Right kidney (tissue), 1 donor: Measurements from ENCODE around the gene PRKG1.
A peak's percentile ranks its signal among the peaks of the same experiment; 100 is the strongest.

Experiments
- DNase-seq: peaks from one replicate; pipeline ENCODE4 v3.0.0-alpha.2; 2016

PRKG1 gene

DNA sequence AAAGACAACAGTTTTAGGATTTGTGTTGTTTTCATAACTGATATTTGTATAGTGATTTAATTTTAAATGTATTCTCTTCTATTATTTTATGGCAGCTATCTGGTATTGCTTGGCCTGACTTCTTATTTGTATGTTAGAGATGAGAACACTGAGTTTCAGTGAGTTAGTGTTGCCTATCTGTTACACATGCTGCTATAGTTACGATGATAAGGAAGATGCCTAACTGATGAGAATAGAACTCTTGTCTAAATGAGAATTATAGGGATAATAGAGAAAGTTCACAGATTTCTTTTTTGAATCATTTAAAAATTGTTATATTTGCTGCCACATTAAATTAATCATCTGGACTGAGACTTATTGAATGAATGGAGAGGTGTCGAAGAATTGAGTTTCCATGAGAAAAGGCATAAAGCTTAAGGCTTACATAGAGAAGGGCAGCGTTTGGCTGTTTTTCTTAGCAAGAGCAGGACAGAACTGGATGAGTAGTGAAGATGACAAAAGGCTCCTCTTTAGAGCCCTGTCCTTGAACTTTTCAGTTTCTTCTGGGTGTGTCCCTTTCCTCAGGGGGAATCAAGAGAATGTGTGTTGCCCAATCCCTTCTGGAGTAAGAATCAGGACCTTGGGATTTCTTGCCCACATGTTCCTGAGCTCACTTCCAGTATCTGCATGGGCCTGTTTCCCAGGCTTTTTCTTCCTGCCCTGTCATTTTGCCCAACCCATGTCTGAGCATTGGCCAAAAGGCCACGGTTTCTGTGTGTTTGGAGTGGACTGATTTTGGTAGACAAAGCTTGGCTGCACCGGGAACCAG, 820.7 kb downstream of the PRKG1 start:
- no peak for DNase-seq

DNA sequence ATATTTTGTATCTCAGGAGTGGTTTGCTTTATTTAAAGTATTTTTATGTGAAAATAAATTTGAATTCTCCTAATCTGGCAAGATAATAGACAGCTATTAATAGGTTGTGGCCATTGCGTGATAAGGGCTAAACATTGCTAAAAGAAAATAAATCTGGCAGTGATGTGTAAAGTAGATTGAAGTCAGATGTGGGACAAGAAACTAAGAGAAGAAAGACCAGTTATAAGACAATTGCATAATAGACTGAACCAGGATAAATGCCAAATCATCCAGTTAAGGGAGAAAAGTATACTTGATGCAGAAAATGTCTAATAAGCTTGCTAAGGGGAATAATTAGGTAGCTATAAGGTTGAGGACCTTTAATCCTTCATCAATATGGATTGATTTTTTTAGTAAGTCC, 822.6 kb downstream of the PRKG1 start:
- DNase-seq, result no peak

DNA sequence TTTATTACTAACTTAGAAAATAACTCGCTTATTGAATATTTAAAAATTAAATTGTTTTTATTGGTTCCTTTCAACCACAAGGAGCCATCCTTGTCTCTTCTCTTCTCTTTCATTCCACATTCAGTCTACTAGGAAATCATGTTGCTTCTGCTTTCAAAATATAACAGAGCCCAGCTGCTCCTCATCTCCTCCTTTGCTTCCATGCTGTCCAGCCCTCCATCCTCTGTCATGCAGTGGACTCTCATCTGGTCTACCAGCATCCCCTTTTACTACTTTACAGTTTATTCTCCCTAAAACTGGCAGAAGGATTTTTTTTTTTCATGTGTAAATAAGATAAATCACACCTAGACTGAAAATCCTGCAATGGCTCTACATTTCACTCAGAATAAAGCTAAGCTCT, 823.3 kb downstream of the PRKG1 start:
- DNase-seq, result no peak

DNA sequence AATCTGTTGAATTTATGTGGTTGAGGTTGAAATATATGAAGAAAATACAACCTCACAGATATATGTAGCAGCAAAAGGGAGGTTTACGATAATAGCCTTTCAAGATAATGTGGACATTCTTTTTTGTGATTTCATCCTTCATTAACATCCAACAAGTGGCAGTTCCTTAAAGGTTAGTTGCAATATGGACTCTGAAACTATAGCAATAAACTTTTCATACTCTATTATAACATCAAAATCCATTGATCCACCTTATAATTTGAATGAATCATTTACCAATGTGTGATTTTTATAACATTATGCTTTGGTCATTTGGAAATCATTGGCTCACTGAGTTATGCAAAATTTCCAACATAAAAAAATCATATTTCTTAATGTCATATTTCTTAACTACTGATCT, 825.9 kb downstream of the PRKG1 start:
- no peak for DNase-seq

DNA sequence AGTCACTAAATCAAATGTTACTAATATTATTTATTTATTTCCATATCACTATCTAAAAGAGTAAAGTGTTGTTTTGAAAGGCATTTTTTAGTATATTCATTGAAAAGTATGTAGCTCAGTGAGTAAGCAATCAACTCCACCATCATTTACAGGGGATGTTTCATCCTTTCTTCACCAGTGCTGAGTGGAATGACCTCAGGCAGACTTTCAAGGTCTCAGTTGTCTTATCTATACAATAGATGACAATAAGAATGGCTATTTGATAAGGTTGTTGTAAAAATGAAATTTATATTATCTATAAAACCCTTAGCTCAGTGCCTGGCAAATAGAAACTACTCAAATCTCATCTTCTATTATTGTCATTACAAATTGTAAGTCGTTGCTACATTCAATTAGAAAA, 829.4 kb downstream of the PRKG1 start:
- DNase-seq, result no peak

DNA sequence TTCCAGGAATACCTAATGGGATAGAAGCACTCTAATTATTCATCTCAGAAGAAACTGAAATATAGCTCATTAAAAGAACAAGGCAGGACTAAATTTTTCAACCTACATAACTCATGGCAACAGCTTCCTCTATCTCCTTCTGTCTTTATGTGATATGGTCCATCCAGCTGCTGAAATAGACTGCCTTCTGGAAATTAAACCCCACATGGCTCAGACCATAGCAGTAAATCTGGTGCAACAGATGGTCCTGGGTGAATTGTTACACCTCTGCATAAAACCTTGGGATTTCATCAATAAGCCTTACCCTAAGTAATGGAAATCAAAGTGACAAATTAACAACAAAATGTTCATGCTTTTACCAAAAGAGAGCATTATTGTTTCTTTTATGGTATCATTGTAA, 830.7 kb downstream of the PRKG1 start:
- DNase-seq, result no peak

DNA sequence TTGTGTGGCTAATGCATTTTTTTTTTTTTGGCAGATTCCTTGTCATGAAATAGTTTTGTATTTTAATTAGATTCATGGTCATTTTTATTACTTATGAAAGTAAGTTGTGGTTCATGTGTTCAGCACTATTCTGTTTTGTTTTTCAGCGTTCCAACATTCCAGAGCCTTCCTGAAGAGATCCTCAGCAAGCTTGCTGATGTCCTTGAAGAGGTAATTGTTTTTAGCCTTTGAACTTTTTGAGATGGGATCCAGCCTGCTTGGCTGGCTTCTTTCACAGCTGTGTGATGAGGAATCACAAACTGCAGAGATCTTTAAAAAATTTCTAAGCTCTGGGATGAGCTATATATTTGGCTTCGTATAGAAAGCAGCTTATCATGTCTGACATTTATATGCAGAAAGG, 833.1 kb downstream of the PRKG1 start:
- no peak for DNase-seq

DNA sequence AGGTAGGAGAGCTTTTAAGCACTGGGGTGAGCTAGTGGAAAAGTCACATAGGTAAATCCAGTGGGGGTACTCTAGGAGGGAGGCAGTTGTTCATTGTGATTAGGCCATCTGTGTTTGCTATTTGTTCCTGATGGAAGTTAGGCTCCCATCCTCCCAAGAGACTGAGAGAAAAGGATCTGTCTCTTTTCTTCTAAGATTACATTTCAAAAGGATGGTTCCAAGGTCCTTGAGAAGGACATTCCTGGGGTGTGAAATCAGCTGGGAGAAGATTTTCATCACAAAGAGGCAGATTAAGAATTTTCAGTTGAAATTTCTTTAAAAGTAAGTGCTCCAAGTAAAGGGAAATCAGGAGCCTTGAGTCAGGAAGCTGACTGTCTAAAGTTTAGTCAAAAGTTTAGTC, 835.9 kb downstream of the PRKG1 start:
- no peak for DNase-seq

DNA sequence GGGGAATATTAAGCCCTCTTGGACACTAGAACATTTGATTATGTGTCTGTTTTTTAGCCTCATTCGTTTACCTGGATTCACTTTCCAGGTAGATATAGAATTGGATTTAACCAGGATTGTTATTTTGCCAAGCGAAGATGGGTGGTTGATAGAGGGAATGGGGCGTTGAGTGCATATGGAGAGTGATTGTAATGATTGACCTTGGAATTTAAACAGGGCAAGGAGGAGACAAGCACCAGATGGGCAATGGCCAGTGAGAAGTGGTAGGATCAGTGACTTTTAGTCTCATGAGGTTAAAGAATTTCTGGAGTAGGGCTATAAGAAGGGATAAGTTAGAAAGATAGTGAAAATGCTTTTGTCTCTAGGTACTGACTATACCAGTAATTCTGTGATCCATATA, 836.3 kb downstream of the PRKG1 start:
- DNase-seq, result no peak

DNA sequence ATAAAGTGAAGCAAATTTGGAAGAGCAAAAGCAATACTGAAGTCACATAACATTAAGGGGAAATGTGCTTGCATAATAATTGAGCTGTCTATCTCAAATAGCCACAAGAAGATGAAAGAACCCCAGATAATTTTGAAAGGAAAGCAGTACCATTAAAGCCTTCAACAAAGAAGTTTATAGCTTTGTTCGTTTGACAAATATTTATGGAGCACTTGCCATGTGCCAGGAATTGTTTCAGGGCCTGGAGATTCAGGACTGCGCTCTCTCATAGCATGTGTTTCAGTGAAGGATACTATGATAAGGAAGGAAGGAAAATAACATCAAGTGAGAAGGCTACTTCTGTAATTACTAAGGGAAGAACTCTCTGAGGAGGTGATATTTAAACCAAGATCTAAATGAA, 837.4 kb downstream of the PRKG1 start:
- no peak for DNase-seq

DNA sequence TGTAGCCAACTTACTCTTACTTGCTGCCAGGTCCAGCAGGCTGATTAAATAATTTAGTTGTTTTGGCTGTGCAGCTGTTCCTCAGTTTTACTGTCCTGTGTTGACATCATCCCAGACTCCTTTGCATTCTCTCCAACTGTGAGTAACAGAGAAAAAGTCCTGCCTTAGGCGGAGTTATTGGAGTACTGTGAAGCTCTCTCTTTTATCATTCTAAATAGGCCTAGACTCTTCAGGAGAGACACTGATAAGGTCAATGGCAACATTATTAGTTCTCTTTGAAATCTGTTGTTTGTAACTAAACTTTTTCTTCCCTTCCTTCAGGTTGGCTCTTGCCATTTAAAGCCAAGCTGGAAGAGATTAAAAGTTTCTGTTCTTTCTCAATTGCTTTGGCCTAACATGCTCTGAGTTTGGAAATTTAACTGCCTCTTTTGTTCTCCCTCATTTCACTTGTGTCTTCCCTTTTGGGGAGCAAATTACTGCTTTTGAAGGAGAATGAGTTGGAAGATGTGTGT, 840.8 kb downstream of the PRKG1 start:
- DNase-seq, result no peak

DNA sequence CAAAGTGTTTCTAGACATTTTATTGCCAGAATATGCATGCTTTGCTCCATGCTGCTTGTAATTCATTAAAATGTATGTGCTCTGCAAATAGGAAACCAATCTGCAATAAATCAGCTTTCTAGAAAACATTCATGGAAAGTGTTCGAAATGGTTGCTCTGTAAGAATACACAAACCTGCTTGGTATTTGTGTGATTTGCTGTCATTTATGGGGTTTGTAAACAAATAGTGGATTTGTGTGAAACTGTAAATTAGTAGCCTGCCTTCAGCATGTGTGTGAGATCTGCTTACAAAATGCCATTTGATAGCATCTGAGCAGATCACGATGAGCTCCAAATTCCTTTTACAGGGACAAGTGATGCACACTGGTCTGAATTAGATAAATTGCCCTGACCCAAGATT, 844.2 kb downstream of the PRKG1 start:
- peak; percentile 30 for DNase-seq

DNA sequence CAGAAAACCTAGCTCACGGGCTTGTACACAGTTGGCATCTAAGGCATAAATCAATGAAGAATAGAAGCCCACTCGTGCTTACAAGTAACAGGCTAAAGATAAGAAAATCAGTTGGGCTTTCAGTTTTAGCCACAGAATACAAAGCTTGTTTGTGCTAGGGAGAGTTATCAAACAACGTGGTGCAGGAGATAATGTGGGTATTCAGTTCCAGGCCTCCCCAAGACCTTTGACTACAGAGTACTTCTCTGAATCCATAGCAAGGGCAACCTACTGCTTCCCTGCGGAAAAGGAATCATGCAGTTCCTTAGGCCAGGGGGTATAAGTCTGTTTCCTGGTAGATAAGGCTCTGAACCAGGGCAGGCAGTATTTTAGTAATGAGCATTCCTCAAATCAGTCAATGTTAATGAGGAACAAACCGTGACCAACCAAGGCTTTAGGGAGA, 844.6 kb downstream of the PRKG1 start:
- no peak for DNase-seq

DNA sequence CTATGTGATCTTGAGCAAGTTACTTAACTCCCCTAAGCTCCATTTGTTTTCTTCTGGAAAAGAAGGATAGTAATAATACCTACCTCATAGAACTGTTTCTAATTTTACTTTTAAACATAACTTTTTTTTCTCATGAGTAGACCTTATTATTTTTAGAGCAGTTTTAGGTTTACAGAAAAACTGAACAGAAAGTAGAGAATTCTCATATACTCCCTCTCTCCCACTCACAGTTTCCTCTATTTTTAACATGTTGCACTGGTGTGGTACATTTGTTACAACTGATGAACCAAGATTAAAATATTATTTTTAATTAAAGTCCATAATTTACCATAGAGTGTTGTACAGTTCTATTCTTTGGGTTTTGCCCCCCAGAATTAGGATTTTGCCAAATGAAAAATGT, 846.4 kb downstream of the PRKG1 start:
- DNase-seq, result no peak

DNA sequence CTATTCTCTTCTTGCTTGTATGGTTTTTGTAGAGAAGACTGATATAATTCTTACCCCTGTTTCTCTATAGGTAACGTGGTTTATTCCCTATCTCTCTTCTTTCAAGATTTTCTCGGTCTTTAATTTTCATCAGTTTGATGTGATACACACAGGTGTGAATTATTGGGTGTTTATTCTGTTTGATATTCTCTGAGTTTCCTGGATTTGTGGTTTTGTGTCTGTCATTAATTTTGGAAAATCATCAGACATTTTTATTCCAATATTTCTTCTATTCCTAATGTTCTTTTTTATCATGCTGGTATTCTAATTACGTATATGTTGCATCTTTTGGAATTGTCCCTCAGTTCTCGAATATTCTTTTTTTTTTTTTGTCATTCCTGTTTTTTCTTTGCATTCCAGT, 850.1 kb downstream of the PRKG1 start:
- no peak for DNase-seq

DNA sequence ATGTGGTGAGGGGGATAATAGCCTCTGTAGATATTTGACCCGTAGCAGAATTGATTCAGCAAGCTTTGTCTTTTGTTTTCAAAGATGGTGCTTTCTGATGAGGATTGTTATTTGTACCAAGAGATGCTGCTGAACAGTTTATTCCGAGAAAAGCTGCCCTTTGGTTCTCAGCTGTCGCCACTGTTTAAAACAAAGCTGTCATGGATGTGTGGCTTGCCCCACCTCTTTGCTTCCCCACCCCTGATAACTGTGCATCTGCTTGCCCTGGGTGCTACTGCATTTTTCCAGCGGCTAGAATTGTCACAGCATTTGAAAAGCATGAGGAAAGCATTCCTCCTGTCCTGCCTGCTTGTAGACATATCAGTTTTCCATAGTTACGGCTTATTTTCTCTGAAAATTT, 852.0 kb downstream of the PRKG1 start:
- no peak for DNase-seq

DNA sequence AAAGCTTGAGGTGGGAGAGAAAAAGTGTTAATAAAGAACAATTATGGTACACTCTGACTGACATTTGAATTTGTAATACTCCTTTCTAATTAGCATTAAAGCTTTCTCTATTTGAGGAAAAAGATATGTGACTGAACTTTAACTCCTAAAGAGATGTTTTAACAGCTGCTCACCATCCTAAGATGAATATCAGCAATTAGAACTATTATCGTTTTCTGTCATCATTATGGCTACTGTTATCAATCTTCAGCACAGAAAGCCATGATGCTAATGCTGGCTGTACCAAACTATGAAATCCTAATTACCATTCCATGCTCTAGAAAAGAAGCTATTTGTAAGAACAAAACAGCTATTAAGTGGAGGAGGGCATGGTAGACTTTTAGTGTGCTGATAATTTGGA, 853.9 kb downstream of the PRKG1 start:
- no peak for DNase-seq

DNA sequence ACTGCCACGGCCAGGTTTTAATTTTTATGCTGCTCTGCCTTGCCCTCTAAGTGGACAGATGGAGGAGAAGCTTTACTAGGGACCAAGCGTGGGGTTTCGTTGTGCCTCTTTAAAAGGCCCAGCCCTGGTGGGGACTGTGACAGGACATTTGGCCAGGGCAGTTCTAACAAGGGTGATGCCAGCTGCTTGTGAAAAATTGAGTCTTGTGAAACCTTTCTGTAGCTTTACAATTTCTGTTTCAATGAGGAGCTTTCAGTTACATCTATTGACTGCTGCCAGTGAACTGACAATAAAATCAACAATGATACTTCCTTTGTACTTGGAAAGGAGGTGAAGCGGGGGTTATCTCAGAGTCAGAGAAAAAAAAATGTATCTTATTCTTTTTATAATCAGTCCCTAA, 858.2 kb downstream of the PRKG1 start:
- no peak for DNase-seq

DNA sequence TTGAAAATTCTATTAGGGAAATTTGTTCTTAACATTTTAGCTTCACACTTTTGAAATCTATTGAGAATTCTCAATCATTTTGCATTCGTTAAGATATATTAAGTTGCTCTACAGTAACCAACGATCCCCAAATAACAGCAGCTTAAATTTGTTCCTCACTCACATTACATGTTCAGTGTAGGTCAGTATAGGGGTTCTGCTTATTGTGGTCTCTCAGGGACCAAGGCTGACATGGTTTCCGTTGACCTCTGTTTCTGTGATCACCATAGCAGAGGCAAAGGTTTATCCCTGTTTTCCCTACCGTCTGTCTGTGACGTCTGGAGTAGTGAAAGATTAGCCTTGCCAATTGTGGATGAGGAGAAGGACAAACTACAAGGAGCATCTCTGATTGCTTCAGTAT, 860.1 kb downstream of the PRKG1 start:
- no peak for DNase-seq

DNA sequence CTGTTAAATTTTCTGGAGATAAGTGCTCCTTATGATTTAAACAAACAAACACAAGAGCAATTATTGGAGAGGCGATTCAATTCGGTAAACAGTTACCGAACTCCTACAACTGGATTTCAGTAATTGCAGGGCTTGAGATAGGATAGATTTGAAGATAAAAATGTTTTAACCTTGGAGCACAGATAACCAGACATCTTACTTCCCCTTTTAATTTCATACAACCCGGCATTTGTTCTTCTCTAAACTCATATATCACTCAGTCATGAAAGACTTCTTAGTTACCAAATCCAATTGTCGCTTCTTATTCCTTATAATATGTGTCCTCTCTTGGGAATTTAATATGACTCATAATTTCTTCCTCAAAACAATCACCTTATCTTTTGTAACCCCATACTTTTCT, 861.1 kb downstream of the PRKG1 start:
- DNase-seq, result no peak

DNA sequence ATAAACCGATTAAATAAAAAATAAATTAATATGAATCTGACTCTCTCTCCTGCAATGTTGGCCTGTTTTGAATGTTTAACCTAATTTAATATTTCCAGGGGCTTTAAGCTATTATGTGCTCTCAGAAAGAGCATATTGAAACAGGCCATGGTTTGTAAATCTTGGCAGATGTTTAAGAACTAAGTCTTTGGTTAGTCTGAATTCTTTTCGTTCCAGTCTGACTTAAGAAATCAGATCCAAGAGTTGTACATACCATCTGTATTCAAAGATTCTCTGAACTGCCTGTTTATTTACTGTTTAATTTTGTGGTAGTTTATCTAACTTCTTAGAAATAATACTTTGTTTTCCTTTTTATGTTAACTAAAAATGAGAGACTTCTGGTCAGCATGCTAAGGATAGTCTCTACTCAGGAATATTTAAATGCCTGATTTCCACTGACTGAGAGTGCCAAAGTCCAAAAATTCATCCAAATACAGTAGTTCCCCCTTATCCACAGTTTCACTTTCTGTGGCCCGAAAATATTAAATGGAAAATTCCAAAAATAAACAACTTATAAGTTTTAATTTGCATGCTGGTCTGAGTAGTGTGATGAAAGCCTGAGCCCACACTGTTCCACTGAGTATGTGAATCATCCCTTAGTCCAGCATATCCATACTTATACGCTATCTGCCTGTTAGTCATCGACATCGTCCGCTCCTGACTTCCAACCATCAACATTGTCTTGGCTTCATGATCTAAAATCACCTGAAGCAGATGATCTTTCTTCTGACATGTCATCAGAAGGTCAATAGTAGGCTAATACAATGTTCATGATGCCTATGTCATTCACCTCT, 863.2 kb downstream of the PRKG1 start:
- no peak for DNase-seq

DNA sequence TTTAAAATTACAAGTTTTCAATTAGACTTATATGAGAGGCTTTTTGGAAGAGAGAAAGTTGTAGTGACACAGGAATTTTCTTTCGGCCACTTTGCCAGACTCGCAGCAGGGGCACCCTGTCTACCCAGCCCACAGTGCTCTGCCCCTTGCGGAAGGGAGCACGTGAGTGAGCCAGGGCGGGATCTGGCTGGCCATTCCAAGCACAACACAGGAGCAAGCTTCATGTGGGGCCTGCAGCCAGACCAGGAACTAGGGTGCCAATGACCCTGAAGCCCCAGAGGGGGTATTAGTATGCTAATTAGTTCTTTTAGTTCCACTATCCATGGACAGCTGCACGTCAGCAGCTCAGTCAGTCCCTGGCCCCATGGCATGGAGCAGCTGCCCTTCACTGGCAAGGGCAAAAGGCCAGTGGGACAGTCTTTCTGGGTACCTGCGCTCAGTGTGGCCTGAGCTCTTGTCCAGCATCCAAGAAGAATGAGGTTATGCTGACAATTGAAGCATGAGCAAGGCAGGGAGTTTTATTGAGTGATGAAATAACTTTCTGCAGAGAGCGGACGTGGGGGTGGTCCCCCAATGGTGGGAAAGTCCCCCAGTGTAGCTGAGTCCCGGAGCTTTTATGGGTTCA, 876.2 kb downstream of the PRKG1 start:
- DNase-seq, result no peak

DNA sequence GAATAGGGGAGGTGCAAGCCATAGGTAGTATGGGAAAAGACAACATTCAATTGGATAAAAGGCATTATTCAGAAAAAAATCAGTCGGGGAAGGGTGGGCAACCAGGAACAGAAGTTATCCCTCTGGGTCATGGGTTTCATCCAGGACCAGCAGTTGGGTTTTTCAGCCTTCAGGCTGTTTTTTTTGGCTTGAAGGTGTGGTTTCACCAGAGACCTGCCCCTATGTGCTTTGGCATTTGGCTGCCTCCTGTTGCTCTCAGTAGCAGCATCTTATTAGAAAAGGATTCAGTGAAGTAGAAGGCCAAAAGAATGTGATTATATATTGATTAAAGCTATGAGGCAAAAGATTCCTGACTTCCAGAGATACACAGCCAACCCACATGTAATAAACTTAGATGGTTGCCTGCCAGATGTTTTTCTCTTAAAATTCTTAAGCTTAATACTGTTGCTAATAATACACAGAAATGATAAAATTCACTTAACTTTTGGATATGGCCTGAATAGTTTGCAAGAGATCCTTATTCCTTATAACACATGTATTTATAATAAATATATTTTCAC, 876.8 kb downstream of the PRKG1 start:
- no peak for DNase-seq
